IMR-90 (cell line): ENCODE measurements around the gene SH2D5. TPM values are rescaled to one million over a fixed set of nuclear protein-coding genes. Genes with fewer than 3 reads are reported as not detected.

ENCODE experiments used
- ATAC-seq: fragments of 200-7000 bp; cut with Tn5 transposase; 2 replicates; pipeline ENCODE4 v1.9.1; 2020; ENCODE audit warnings: low read depth, mild to moderate bottlenecking, moderate library complexity
- BruUV-seq: library from RNA; stranded (reverse); fragments of 400-500 nt; replicated peaks from 2 replicates; lab custom pipeline; 2021; lab: Mats Ljungman, UMichigan
- CTCF ChIA-PET: fragments of 300-600 bp; formaldehyde crosslinking; extraction: SDS; loops from one replicate; lab custom pipeline; 2021; ENCODE audit warnings: antibody characterized with exemption; lab: Yijun Ruan, JAX
- POLR2A ChIA-PET: fragments of 300-600 bp; sonication (Branson Sonifier 250); formaldehyde crosslinking; loops from one replicate; lab custom pipeline; 2022; ENCODE audit warnings: antibody characterized with exemption; ENCODE audit not compliant: unreplicated experiment; lab: Charles Lee
- DNase-seq: peaks from one replicate; pipeline ENCODE4 v3.0.0; 2013
- H2AFZ ChIP-seq: replicated peaks from 2 replicates; pipeline ENCODE3; 2013; ENCODE audit warnings: low read length, mild to moderate bottlenecking; ENCODE audit not compliant: poor library complexity
- H2AK5ac ChIP-seq: 2 replicates; pipeline ENCODE4 v1.6.1; 2013; ENCODE audit warnings: low read depth, low read length, inconsistent platforms
- H2AK9ac ChIP-seq: replicated peaks from 2 replicates; pipeline ENCODE3; 2013; ENCODE audit warnings: mild to moderate bottlenecking, low read depth, low read length, moderate library complexity; ENCODE audit not compliant: poor library complexity
- H2BK120ac ChIP-seq: 2 replicates; pipeline ENCODE4 v1.6.1; 2013; ENCODE audit warnings: low read depth, low read length, inconsistent platforms
- H2BK15ac ChIP-seq: 3 replicates; pipeline ENCODE4 v1.6.1; 2013; ENCODE audit warnings: low read depth, low read length, inconsistent platforms
- H2BK20ac ChIP-seq: 2 replicates; pipeline ENCODE4 v1.6.1; 2013; ENCODE audit warnings: low read depth, mild to moderate bottlenecking, inconsistent platforms, low read length, moderate library complexity
- H2BK5ac ChIP-seq: 2 replicates; pipeline ENCODE4 v1.6.1; 2013; ENCODE audit warnings: mild to moderate bottlenecking, low read depth, low read length, inconsistent platforms; ENCODE audit not compliant: poor library complexity, severe bottlenecking
- H3K14ac ChIP-seq: replicated peaks from 2 replicates; pipeline ENCODE4 v1.6.1; 2013; ENCODE audit warnings: low read depth, low read length, inconsistent platforms
- H3K18ac ChIP-seq: 2 replicates; pipeline ENCODE4 v1.6.1; 2013; ENCODE audit warnings: low read depth, low read length, control low read depth
- H3K23ac ChIP-seq: 2 replicates; pipeline ENCODE4 v1.6.1; 2013; ENCODE audit warnings: low read depth, low read length, inconsistent platforms
- H3K27ac ChIP-seq: 2 replicates; pipeline ENCODE4 v1.5.1; 2013; ENCODE audit warnings: mild to moderate bottlenecking, control low read depth, low read length; ENCODE audit not compliant: insufficient read depth
- H3K27me3 ChIP-seq: 2 replicates; pipeline ENCODE4 v1.6.1; 2013; ENCODE audit warnings: low read length; ENCODE audit not compliant: control insufficient read depth, insufficient read depth
- H3K36me3 ChIP-seq: 2 replicates; pipeline ENCODE4 v1.6.1; 2013; ENCODE audit warnings: low read length, mixed read lengths; ENCODE audit not compliant: control insufficient read depth, insufficient read depth
- H3K4ac ChIP-seq: 2 replicates; pipeline ENCODE4 v1.6.1; 2013; ENCODE audit warnings: low read depth, low read length, inconsistent platforms
- H3K4me1 ChIP-seq: 2 replicates; pipeline ENCODE4 v1.6.1; 2013; ENCODE audit warnings: low read length, mixed read lengths; ENCODE audit not compliant: control insufficient read depth, insufficient read depth
- H3K4me2 ChIP-seq: 2 replicates; pipeline ENCODE4 v1.6.1; 2013; ENCODE audit warnings: low read depth, mild to moderate bottlenecking, control low read depth, low read length, moderate library complexity
- H3K4me3 ChIP-seq: 2 replicates; pipeline ENCODE4 v1.5.1; 2013; ENCODE audit warnings: low read depth, mild to moderate bottlenecking, control low read depth, low read length, moderate library complexity; ENCODE audit not compliant: insufficient read depth
- H3K56ac ChIP-seq: 2 replicates; pipeline ENCODE4 v1.6.1; 2013; ENCODE audit warnings: low read length, inconsistent platforms; ENCODE audit not compliant: insufficient read depth; ENCODE audit errors: extremely low read depth
- H3K79me1 ChIP-seq, 2 experiments: 2 replicates each; pipeline ENCODE4 v1.6.1; 2013; ENCODE audit warnings: low read length in 2 of 2, inconsistent platforms in 1 of 2, low read depth in 1 of 2
- H3K9ac ChIP-seq: 2 replicates; pipeline ENCODE4 v1.6.1; 2013; ENCODE audit warnings: low read depth, low read length, control low read depth
- H3K9me1 ChIP-seq: 2 replicates; pipeline ENCODE4 v1.6.1; 2013; ENCODE audit warnings: low read length, inconsistent platforms; ENCODE audit not compliant: insufficient read depth
- H3K9me3 ChIP-seq: 2 replicates; pipeline ENCODE4 v1.6.1; 2013; ENCODE audit warnings: low read length; ENCODE audit not compliant: control insufficient read depth, insufficient read depth
- H4K20me1 ChIP-seq: 2 replicates; pipeline ENCODE4 v1.6.1; 2013; ENCODE audit warnings: low read length, inconsistent platforms; ENCODE audit not compliant: insufficient read depth
- H4K5ac ChIP-seq: 2 replicates; pipeline ENCODE4 v1.6.1; 2013; ENCODE audit warnings: mild to moderate bottlenecking, low read depth, low read length, control low read depth
- H4K8ac ChIP-seq, 2 experiments: 2 replicates each; pipeline ENCODE4 v1.6.1; 2013; ENCODE audit warnings: low read depth in 2 of 2, low read length in 2 of 2, control low read depth in 1 of 2, inconsistent platforms in 1 of 2
- H4K91ac ChIP-seq: 2 replicates; pipeline ENCODE4 v1.6.1; 2013; ENCODE audit warnings: low read depth, low read length, inconsistent platforms; ENCODE audit not compliant: insufficient read depth
- BHLHE40 ChIP-seq: fragments of 150-350 bp; IDR thresholded peaks from 2 replicates; pipeline ENCODE4 v1.6.1; 2016; ENCODE audit warnings: mild to moderate bottlenecking, low read depth, low read length
- CEBPB ChIP-seq: IDR thresholded peaks from 2 replicates; pipeline ENCODE4 v1.6.1; 2012; ENCODE audit warnings: low read depth, low read length, improper control_type of control experiment
- CHD1 ChIP-seq: IDR thresholded peaks from 2 replicates; pipeline ENCODE4 v1.6.1; 2012; ENCODE audit warnings: low read depth, low read length, improper control_type of control experiment
- CTCF ChIP-seq: conservative IDR thresholded peaks from 2 replicates; pipeline ENCODE4 v1.5.1; 2012; ENCODE audit warnings: mild to moderate bottlenecking, low read depth, low read length, improper control_type of control experiment
- ELK1 ChIP-seq: fragments of 150-350 bp; IDR thresholded peaks from 2 replicates; pipeline ENCODE4 v1.6.1; 2016; ENCODE audit warnings: low read depth, mild to moderate bottlenecking, low read length, moderate library complexity, borderline replicate concordance
- NFE2L2 ChIP-seq: fragments of 150-350 bp; IDR thresholded peaks from 2 replicates; pipeline ENCODE4 v1.6.1; 2016; ENCODE audit warnings: low read depth, mild to moderate bottlenecking, low read length
- POLR2A ChIP-seq: IDR thresholded peaks from 2 replicates; pipeline ENCODE4 v1.6.1; 2012; ENCODE audit warnings: mild to moderate bottlenecking, low read depth, low read length
- RCOR1 ChIP-seq: IDR thresholded peaks from 2 replicates; pipeline ENCODE4 v1.6.1; 2012; ENCODE audit warnings: mild to moderate bottlenecking, low read length, improper control_type of control experiment; ENCODE audit not compliant: insufficient replicate concordance
- SMC3 ChIP-seq: fragments of 150-350 bp; IDR thresholded peaks from 2 replicates; pipeline ENCODE4 v1.6.1; 2016; ENCODE audit warnings: low read depth, mild to moderate bottlenecking, antibody characterized with exemption, low read length, moderate library complexity
- USF2 ChIP-seq: fragments of 150-350 bp; IDR thresholded peaks from 2 replicates; pipeline ENCODE4 v1.6.1; 2017; ENCODE audit warnings: mild to moderate bottlenecking, antibody characterized with exemption, low read length, low read depth
- WGBS, 2 experiments: methylation state at CpG; one replicate each; pipeline versions ENCODE4 v1.1.5 to v1.1.7; 2013; ENCODE audit warnings: missing lambda C conversion rate in 2 of 2; ENCODE audit not compliant: insufficient read length in 1 of 2; ENCODE audit errors: extremely low coverage in 2 of 2; 5-methylcytosine and 5-hydroxymethylcytosine counted together
- dilution Hi-C: fragments of 300-500 bp; cut with HindIII; formaldehyde crosslinking; loops from one replicate; pipeline ENCODE4 v1.14.3; 2018; ENCODE audit warnings: low sequenced_read_pairs; ENCODE audit not compliant: unreplicated experiment
- in situ Hi-C: fragments of 300-500 bp; cut with MboI; formaldehyde crosslinking; loops from 3 replicates; pipeline ENCODE4 v1.14.3; 2019; ENCODE audit warnings: low sequenced_read_pairs, inconsistent platforms, mixed read lengths
- intact Hi-C: fragments of 100-400 bp; cut with micrococcal nuclease; formaldehyde crosslinking; loops from 2 replicates; pipeline ENCODE4 v1.10.0; 2022
- polyA plus RNA-seq, 3 experiments: library from polyadenylated mRNA; depleted of rRNA; stranded (reverse); fragments of >200 nt; gene quantifications; 2 replicates each; pipeline ENCODE4 v1.2.3, GENCODE V29; 2012; ENCODE audit warnings: low replicate concordance in 1 of 3
- total RNA-seq: library from RNA; depleted of rRNA; stranded (reverse); fragments of >200 nt; gene quantifications from 2 replicates; pipeline ENCODE4 v1.2.3, GENCODE V29; 2012

Gene SH2D5
- total and polyA plus RNA-seq, 2 of the 4 experiments (the other 2 are of a cell fraction) = 7.2 to 14.4 TPM

- BruUV-seq = no TSS peak
- no peak overlapping the region for H2BK20ac ChIP-seq
- H3K9ac ChIP-seq = no peak overlapping the region
- H2BK5ac ChIP-seq = no peak overlapping the region
- no peak overlapping the region for H3K18ac ChIP-seq
- H2BK15ac ChIP-seq = no peak overlapping the region
- H3K36me3 ChIP-seq = no peaks in the 10 kb centered on the region
- H3K27ac ChIP-seq = no peak overlapping the region
- 0 out of 2 replicates have a peak, but pooled peaks cover 6% of the 10 kb centered on the region for H3K9me1 ChIP-seq
- TF ChIP-seq CHD1 (no peak), BHLHE40 (no peak), RCOR1 (no peak), CEBPB (no peak), USF2 (no peak), NFE2L2 (no peak), CTCF (no peak), SMC3 (no peak), POLR2A (no peak), ELK1 (no peak)
- H4K20me1 ChIP-seq = no peaks in the 10 kb centered on the region; the same call in 1 of the 2 replicates
- peaks cover 1% of the 10 kb centered on the region for H3K4me1 ChIP-seq
- H2BK120ac ChIP-seq = no peak overlapping the region
- no peaks in the 10 kb centered on the region for H3K9me3 ChIP-seq
- DNase-seq = no peak
- no peak overlapping the region for H2AFZ ChIP-seq
- H3K23ac ChIP-seq = no peak overlapping the region
- peaks cover 0 to 27% of the 10 kb centered on the region in 2 experiments; a peak in 2 of 4 replicates for H3K79me1 ChIP-seq
- no peak for ATAC-seq
- H4K91ac ChIP-seq = no peak overlapping the region
- no peak overlapping the region for H3K4me3 ChIP-seq
- intact Hi-C loops = no loop called here
- H3K4me2 ChIP-seq = no peak overlapping the region
- H2AK5ac ChIP-seq = peak overlapping the region; percentile 57; the same call in 1 of the 2 replicates
- no peak overlapping the region for H3K14ac ChIP-seq
- H3K4ac ChIP-seq = no peak overlapping the region
- dilution Hi-C loops = no loop called here
- peak overlapping the region; percentile 68 for H2AK9ac ChIP-seq
- no peak overlapping the region for H3K56ac ChIP-seq
- 100% methylated on average over 7 of the region's 25 CpGs; no CpG with 5 or more reads in 1 of the 2 experiments for WGBS, 2 experiments
- in situ Hi-C loops = no loop called here
- H4K8ac ChIP-seq = no peak overlapping the region
- H3K27me3 ChIP-seq = no peaks in the 10 kb centered on the region
- ChIA-PET POLR2A (no interaction called here), CTCF (no interaction called here)
- no peak overlapping the region for H4K5ac ChIP-seq
Observed at GRCh38 chr1:20726118-20726911, 6.2 kb downstream of the SH2D5 start.
